MM.1S (cell line): ENCODE measurements around the gene MBD3L2.
"Not testable (repeated sequence)": the region's sequence is repeated elsewhere in the genome, so short reads cannot be mapped to it uniquely, and the experiment has no call there.

ENCODE experiments used
- DNase-seq: peaks from one replicate; pipeline ENCODE4 v3.0.0-alpha.2; 2015
- H2AFZ ChIP-seq: fragments of 300-600 bp; sonication (generic); 2 replicates; pipeline ENCODE4 v1.6.0; 2016; ENCODE audit warnings: antibody characterized with exemption, low read length
- H3F3A ChIP-seq: fragments of 300-600 bp; sonication (generic); 2 replicates; pipeline ENCODE4 v1.6.1; 2016; ENCODE audit warnings: mild to moderate bottlenecking, antibody characterized with exemption, low read length, moderate library complexity, mixed read lengths; ENCODE audit not compliant: insufficient read depth
- H3K27ac ChIP-seq: fragments of 300-600 bp; sonication (generic); 2 replicates; pipeline ENCODE4 v1.5.1; 2016; ENCODE audit warnings: mild to moderate bottlenecking, low read length
- H3K27me3 ChIP-seq: fragments of 300-600 bp; sonication (generic); replicated peaks from 2 replicates; pipeline ENCODE4 v1.6.0; 2016; ENCODE audit warnings: low read length; ENCODE audit not compliant: insufficient read depth
- H3K36me3 ChIP-seq: fragments of 300-600 bp; sonication (generic); replicated peaks from 2 replicates; pipeline ENCODE4 v1.6.1; 2016; ENCODE audit warnings: mild to moderate bottlenecking, low read length, mixed read lengths; ENCODE audit not compliant: insufficient read depth
- H3K4me1 ChIP-seq: fragments of 300-600 bp; sonication (generic); 2 replicates; pipeline ENCODE4 v1.6.1; 2016; ENCODE audit warnings: low read length, mixed read lengths
- H3K4me2 ChIP-seq: fragments of 300-600 bp; sonication (generic); 2 replicates; pipeline ENCODE4 v1.6.0; 2016; ENCODE audit warnings: low read depth, low read length
- H3K4me3 ChIP-seq: fragments of 300-600 bp; sonication (generic); 2 replicates; pipeline ENCODE4 v1.5.1; 2016; ENCODE audit warnings: low read length, mixed read lengths
- H3K79me2 ChIP-seq: fragments of 300-600 bp; sonication (generic); 2 replicates; pipeline ENCODE4 v1.6.1; 2016; ENCODE audit warnings: mixed run types, low read length, mixed read lengths
- H3K9ac ChIP-seq: fragments of 300-600 bp; sonication (generic); 2 replicates; pipeline ENCODE4 v1.6.1; 2016; ENCODE audit warnings: low read length, mixed read lengths
- H3K9me2 ChIP-seq: fragments of 300-600 bp; sonication (generic); replicated peaks from 2 replicates; pipeline ENCODE4 v1.6.1; 2016; ENCODE audit warnings: mild to moderate bottlenecking, low read length, mixed read lengths; ENCODE audit not compliant: insufficient read depth
- H3K9me3 ChIP-seq: fragments of 300-600 bp; sonication (generic); replicated peaks from 2 replicates; pipeline ENCODE4 v1.6.1; 2016; ENCODE audit warnings: mild to moderate bottlenecking, low read length, mixed read lengths; ENCODE audit not compliant: insufficient read depth
- H4K20me1 ChIP-seq: fragments of 300-600 bp; sonication (generic); 2 replicates; pipeline ENCODE4 v1.6.1; 2016; ENCODE audit warnings: mild to moderate bottlenecking, low read length, moderate library complexity, mixed read lengths; ENCODE audit not compliant: insufficient read depth
- CTCF ChIP-seq: fragments of 300-600 bp; sonication (generic); IDR thresholded peaks from 2 replicates; pipeline ENCODE4 v1.5.1; 2016; ENCODE audit warnings: antibody characterized with exemption, low read length, mixed read lengths
- EZH2 ChIP-seq: fragments of 300-600 bp; sonication (generic); optimal IDR thresholded peaks from 2 replicates; pipeline ENCODE3; 2017; ENCODE audit warnings: low read depth, mild to moderate bottlenecking, antibody characterized with exemption, low read length, mixed read lengths
- EZH2phosphoT487 ChIP-seq: fragments of 300-600 bp; sonication (generic); IDR thresholded peaks from 2 replicates; pipeline ENCODE4 v1.6.1; 2018; ENCODE audit warnings: antibody characterized with exemption, low read length

The MBD3L2 gene

GRCh38 chr19:7067122-7067521 lies 18.0 kb downstream of the MBD3L2 start:
- H4K20me1 ChIP-seq, H2AFZ ChIP-seq, H3K9me2 ChIP-seq, H3K36me3 ChIP-seq, H3K9me3 ChIP-seq, DNase-seq, H3K4me3 ChIP-seq, H3F3A ChIP-seq, H3K4me2 ChIP-seq, H3K4me1 ChIP-seq, H3K27ac ChIP-seq, H3K9ac ChIP-seq: not testable (repeated sequence)
- TF ChIP-seq CTCF: peak; percentile 22; the same call in 1 of the 2 replicates
- Histone ChIP-seq H3K79me2 (peaks cover 20% of the 10 kb centered on the region), H3K27me3 (peaks cover 17% of the 10 kb centered on the region; the same call in 1 of the 2 replicates)

- H3K79me2 ChIP-seq: peaks cover 20% of the 10 kb centered on the region
- H3K9me2 ChIP-seq: no peaks in the 10 kb centered on the region
- H3K9me3 ChIP-seq: no peaks in the 10 kb centered on the region
- H3K4me2 ChIP-seq: no peak overlapping the region
- no peak overlapping the region for H3K9ac ChIP-seq
- 0 out of 2 replicates have a peak, but pooled peaks cover 6% of the 10 kb centered on the region for H3F3A ChIP-seq
- no peak for TF ChIP-seq EZH2
- TF ChIP-seq EZH2phosphoT487: no peak
- peaks cover 9% of the 10 kb centered on the region for H3K36me3 ChIP-seq
- no peak for DNase-seq
- peaks cover 17% of the 10 kb centered on the region; the same call in 1 of the 2 replicates for H3K27me3 ChIP-seq
- H3K27ac ChIP-seq: no peak overlapping the region
- H4K20me1 ChIP-seq: no peaks in the 10 kb centered on the region
- peaks cover 4% of the 10 kb centered on the region; the same call in 1 of the 2 replicates for H3K4me1 ChIP-seq
- no peak overlapping the region for H2AFZ ChIP-seq
- H3K4me3 ChIP-seq: no peak overlapping the region
Observed at GRCh38 chr19:7067716-7068115, 18.6 kb downstream of the MBD3L2 start.

GRCh38 chr19:7068599-7068998 lies 19.5 kb downstream of the MBD3L2 start:
- H3K36me3 ChIP-seq: peaks cover 12% of the 10 kb centered on the region
- no peak overlapping the region for H3K27ac ChIP-seq
- no peak overlapping the region for H3K9ac ChIP-seq
- DNase-seq: no peak
- H3K4me2 ChIP-seq: peak overlapping the region; percentile 53
- H3K4me1 ChIP-seq: peaks cover 4% of the 10 kb centered on the region; the same call in 1 of the 2 replicates
- peak overlapping the region; percentile 29; the same call in 1 of the 2 replicates for H3K4me3 ChIP-seq
- 0 out of 2 replicates have a peak, but pooled peaks cover 6% of the 10 kb centered on the region for H3F3A ChIP-seq
- TF ChIP-seq CTCF (no peak), EZH2 (no peak), EZH2phosphoT487 (no peak)
- peak overlapping the region; percentile 73; the same call in 1 of the 2 replicates for H2AFZ ChIP-seq
- H3K27me3 ChIP-seq: peaks cover 13% of the 10 kb centered on the region; the same call in 1 of the 2 replicates
- no peaks in the 10 kb centered on the region for H3K9me2 ChIP-seq
- H3K79me2 ChIP-seq: peaks cover 20% of the 10 kb centered on the region
- no peaks in the 10 kb centered on the region for H4K20me1 ChIP-seq
- H3K9me3 ChIP-seq: no peaks in the 10 kb centered on the region
